Fibroblast of mammary gland (primary cell): Measurements from ENCODE around the gene CNIH2.

Experiments used
- DNase-seq: peaks from one replicate; pipeline ENCODE4 v3.0.0-alpha.2; 2010; ENCODE audit warnings: low read depth
- H3K4me3 ChIP-seq: 2 replicates; pipeline ENCODE4 v1.5.1; 2011; ENCODE audit warnings: low read depth, mild to moderate bottlenecking, low read length, moderate library complexity; ENCODE audit not compliant: control insufficient read depth
- CTCF ChIP-seq: conservative IDR thresholded peaks from 2 replicates; pipeline ENCODE4 v1.5.1; 2011; ENCODE audit warnings: low read depth, low read length, inconsistent platforms; ENCODE audit not compliant: control insufficient read depth, insufficient read depth

Gene CNIH2

GRCh38 chr11:66277471-66278362, at the start of gene CNIH2:
Gene CNIH2 (plus strand): TSS chr11:66278175. CDS start chr11:66278457, 282 bp downstream.
- no peak for TF ChIP-seq CTCF
- DNase-seq, result no peak
- H3K4me3 ChIP-seq, result no peak within 1 kb of the TSS

DNA sequence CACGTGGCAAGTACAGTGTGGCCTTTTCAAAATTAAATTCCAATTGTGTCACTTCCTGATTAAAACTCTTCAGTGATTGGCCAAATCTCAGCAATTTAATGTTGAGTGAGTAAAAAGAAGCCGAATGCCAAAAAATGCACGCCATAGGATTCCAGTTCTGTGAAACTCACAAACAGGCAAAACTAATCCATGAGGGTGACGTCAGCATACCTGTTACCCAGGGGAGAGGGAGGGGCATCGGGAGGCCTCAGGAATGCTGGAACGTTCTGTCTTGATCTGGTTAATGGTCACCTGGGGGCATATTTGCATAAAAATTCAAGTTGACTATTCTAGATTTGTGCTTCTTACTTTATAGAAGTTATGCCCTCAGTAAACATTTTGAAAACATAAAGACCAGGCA, 49.5 kb upstream of the CNIH2 start:
- no peak for TF ChIP-seq CTCF
- H3K4me3 ChIP-seq, result no peak overlapping the region
- DNase-seq, result no peak

DNA sequence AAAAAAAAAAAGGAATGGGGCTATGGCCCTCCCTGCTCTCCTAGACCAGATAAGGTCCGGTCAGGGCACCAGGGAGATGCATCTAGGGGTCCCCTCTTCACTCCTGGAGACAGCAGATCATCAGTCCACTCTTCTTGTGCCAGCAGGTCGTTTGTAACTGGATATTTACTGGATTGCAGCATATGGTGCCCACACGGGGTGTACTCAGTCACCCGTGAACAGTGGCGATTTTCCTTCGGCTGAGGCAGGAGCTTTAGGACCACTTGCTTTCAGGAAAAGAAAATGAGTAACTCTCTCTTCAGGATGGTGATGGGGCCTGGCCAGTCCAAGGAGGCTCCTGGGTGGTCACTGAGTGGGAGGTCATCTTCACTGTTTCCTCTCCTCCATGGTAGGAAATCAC, 47.8 kb upstream of the CNIH2 start:
- no peak for DNase-seq
- no peak overlapping the region for H3K4me3 ChIP-seq
- no peak for TF ChIP-seq CTCF

DNA sequence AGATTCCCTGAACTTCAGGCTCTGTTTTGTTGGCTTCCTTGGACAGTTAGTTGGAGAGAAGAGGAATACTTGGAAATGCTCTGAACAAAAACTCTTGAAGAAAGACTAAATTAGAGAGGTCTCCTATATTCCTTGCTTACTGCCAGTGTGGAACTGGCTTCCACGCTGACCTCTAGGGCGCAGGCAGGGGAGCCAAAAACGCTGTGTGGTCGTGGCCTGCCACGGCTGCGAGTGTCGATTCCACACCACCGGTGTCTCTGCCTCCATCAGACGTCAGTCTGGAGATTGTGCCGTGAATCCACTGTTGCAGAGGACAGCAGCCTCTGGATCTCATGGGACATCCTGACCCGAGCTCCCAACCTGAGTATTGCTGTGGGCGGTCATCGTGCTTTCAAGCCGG, 47.0 kb upstream of the CNIH2 start:
- TF ChIP-seq CTCF, result no peak
- DNase-seq, result no peak
- H3K4me3 ChIP-seq, result no peak overlapping the region

GRCh38 chr11:66231561-66231960, 46.4 kb upstream of the CNIH2 start:
- no peak for TF ChIP-seq CTCF
- no peak for DNase-seq
- no peak overlapping the region for H3K4me3 ChIP-seq

GRCh38 chr11:66232769-66233168, 45.2 kb upstream of the CNIH2 start:
- no peak for DNase-seq
- TF ChIP-seq CTCF, result no peak

More at GRCh38 chr11:66232769-66233168, 45.2 kb upstream of the CNIH2 start:
- no peak overlapping the region for H3K4me3 ChIP-seq
